Kidney epithelial cell (primary cell): ENCODE data around the gene CTXND1. TPM values are rescaled to one million over a fixed set of nuclear protein-coding genes. Genes with fewer than 3 reads are reported as not detected.

ENCODE experiments used
- DNase-seq: peaks from one replicate; pipeline ENCODE4 v3.0.0-alpha.2; 2010; ENCODE audit warnings: low read depth
- H3K27me3 ChIP-seq: 2 replicates; pipeline ENCODE4 v1.6.0; 2011; ENCODE audit warnings: low read length; ENCODE audit not compliant: control insufficient read depth, insufficient read depth
- H3K36me3 ChIP-seq: 2 replicates; pipeline ENCODE4 v1.5.1; 2011; ENCODE audit warnings: low read length; ENCODE audit not compliant: control insufficient read depth, insufficient read depth
- H3K4me3 ChIP-seq: 2 replicates; pipeline ENCODE4 v1.5.1; 2011; ENCODE audit warnings: low read depth, mild to moderate bottlenecking, control low read depth, low read length
- CTCF ChIP-seq: IDR thresholded peaks from 2 replicates; pipeline ENCODE4 v1.5.1; 2011; ENCODE audit warnings: mild to moderate bottlenecking, moderate library complexity, low read length, control low read depth, inconsistent platforms; ENCODE audit not compliant: insufficient read depth, poor library complexity, severe bottlenecking
- total RNA-seq: library from RNA; depleted of rRNA; stranded (reverse); fragments of >200 nt; gene quantifications from 2 replicates; pipeline ENCODE4 v1.2.3, GENCODE V29; 2015

CTXND1 gene
- total RNA-seq, 1 donor from 2014 or later: not detected

GRCh38 chr15:80266113-80266512, 14.1 kb upstream of the CTXND1 start:
- DNase-seq: no peak
- Histone ChIP-seq H3K4me3 (no peak overlapping the region), H3K36me3 (no peaks in the 10 kb centered on the region), H3K27me3 (peaks cover 2% of the 10 kb centered on the region)
- no peak for TF ChIP-seq CTCF

- no peak overlapping the region for H3K4me3 ChIP-seq
- H3K36me3 ChIP-seq: no peaks in the 10 kb centered on the region
- H3K27me3 ChIP-seq: peaks cover 6% of the 10 kb centered on the region
- no peak for TF ChIP-seq CTCF
- no peak for DNase-seq
Measured at GRCh38 chr15:80265021-80265420, 13.0 kb upstream of the CTXND1 start.

GRCh38 chr15:80264031-80264430, 12.0 kb upstream of the CTXND1 start:
- DNase-seq: no peak
- H3K27me3 ChIP-seq: peaks cover 6% of the 10 kb centered on the region
- H3K36me3 ChIP-seq: no peaks in the 10 kb centered on the region
- no peak for TF ChIP-seq CTCF
- no peak overlapping the region for H3K4me3 ChIP-seq

DNA sequence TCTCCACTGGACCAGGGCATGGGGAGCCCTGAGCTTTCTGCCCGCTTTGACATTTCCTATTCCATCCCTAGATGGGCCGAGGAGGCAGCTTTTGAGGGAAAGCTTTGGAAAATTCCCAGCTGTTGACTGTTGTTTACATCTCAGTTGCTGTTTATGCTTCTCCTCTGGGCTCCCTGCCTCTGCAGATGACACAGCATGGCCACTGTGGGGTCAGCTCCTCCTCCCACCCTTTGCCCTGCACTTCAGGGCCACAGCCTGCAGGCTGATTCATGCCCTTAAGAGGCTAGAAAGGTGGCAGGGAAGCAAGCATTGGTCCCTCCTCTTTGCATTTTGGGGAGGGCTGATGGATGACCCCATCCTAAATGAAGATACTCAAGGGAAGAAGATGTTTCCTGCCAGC, 8.5 kb upstream of the CTXND1 start:
- H3K27me3 ChIP-seq: peaks cover 8% of the 10 kb centered on the region
- H3K4me3 ChIP-seq: no peak overlapping the region
- no peaks in the 10 kb centered on the region for H3K36me3 ChIP-seq
- DNase-seq: no peak
- TF ChIP-seq CTCF: no peak

DNA sequence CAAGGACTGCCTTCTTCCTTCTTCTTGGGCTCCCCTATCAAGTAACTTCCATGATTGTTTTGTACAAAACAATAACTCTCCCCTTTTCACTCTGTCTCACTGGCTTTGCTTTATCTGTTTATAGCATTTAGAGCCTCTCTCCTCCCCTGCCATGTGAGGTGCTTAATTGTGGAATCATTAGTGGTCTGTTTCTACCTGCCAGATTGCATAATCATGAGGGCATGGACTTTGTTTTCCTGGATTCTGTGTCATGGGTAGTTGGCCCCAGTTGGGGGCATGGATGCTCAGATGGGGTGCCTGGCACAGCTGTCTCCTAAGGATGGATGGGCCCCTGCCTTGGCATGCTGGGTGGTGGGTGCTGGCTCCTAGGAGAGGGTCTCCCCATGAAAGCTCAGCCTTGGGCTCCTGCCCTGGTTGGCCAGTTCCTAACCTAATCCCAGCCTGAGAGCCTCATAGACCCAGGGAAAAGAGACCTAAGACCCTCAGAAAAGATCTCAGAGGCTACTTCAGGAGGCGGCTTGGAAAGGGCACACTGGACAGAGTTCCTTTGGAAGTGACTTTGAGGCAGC, 8.0 kb upstream of the CTXND1 start:
- no peak for TF ChIP-seq CTCF
- DNase-seq: no peak
- H3K4me3 ChIP-seq: no peak overlapping the region
- no peaks in the 10 kb centered on the region for H3K36me3 ChIP-seq
- H3K27me3 ChIP-seq: peaks cover 6% of the 10 kb centered on the region

GRCh38 chr15:80251428-80252120, 439 bp downstream of the CTXND1 start:
- TF ChIP-seq CTCF: no peak
- no peak for DNase-seq
- Histone ChIP-seq H3K27me3 (peaks cover 37% of the 10 kb centered on the region), H3K36me3 (no peaks in the 10 kb centered on the region), H3K4me3 (peak overlapping the region; percentile 20)
